ENCODE measurements around the gene STX3.

DNA sequence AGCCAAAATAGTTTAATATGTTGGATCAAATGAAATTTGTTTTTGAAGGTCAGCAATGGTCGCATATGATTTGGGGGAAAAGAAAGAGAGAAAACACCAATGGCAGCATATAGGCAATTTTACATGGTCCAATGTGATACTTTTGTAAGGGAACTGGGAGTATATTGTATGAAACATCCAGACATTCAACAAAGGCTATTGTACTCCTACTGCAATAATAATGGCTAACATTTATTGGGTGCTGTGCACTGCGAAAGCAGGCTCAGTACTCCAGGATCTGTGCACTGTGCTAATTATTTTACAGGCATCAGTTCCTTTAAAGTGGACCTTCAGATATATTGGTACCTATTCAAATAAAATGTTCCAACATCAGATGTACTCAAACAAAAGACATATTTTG, 35.6 kb upstream of the STX3 start:
- TF ChIP-seq EP300 (IDR thresholded peaks at IDR 0.05): no peak
- TF ChIP-seq CTCF (IDR thresholded peaks at IDR 0.05): no peak
- TF ChIP-seq POLR2AphosphoS5 (IDR thresholded peaks at IDR 0.05): no peak

All from stomach (tissue), 4 donors.